HG03060 (cell line): ENCODE data around the gene SYT1.
"Not testable (repeated sequence)": the region's sequence is repeated elsewhere in the genome, so short reads cannot be mapped to it uniquely, and the experiment has no call there.

Source experiments
- ATAC-seq: cut with Tn5 transposase; IDR thresholded peaks from one replicate; pipeline ENCODE4 v1.9.1; 2021; ENCODE audit warnings: low read depth, moderate number of reproducible peaks; ENCODE audit not compliant: unreplicated experiment

SYT1 gene

GRCh38 chr12:79194595-79194994, 330.0 kb downstream of the SYT1 start:
- no peak for ATAC-seq

DNA sequence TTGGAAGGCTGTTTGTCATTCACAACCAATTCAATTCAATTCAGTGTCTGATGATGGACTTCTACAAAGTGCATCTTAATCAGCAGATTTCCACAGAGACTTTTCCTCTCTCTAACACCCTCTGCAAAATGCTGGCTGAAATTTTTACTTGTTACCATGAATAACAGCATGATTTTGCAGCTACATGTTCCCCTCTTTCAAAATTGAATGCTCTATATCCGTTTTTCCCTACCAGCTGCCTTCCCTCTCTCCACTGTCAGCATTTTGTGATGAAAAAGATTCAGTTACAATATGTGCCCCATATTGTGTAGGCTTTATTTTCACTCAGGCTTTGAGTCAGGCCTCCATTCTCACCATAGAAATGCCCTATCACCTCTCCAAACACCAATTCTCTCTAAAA, 334.6 kb downstream of the SYT1 start:
- no peak for ATAC-seq

GRCh38 chr12:79200176-79200575, 335.6 kb downstream of the SYT1 start:
- no peak for ATAC-seq

DNA sequence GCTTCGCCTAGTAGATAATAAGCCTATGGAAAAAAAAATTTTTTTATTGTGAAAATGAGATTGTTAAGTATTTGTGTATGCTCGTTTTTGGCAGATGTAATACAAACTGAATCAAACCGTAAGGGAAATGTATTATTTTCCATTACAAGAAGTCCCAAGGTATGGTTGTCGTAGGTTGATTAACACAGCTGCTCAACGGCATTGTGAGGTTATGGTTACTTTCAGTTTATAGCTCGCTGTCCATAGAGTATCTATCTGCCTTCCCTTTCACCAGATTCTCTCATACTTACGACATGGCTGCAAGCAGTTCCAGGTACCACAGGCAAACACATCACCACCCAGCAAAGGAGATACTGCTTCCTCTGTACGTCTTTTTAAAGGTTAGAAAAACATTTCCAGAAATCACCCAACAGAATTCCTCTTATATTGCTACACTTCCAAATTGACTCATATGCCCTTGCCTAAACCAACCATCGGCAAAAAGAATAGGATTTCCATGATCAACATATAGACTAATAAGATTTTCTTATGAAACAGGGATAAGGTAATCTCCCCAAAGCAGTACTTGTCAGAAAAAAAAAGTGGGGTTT, 338.6 kb downstream of the SYT1 start:
- ATAC-seq = no peak

DNA sequence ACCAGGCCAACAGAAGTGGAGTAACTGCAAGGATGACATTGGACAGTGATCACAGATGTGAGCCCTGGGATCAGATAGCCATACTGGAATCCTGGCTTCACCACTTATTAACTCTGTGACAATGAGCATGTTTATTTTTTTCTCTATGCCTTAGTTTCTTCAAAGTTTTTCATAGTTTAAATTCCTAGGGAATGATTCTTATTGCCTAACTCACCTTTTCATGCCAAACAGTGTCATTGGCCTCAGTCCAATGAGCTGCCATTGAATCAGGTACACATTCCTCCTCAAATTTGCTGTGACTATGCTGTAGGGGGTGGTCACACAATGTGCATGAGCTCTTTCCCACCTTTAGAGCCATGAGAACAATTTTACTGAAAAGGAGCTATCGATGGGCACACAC, 342.3 kb downstream of the SYT1 start:
- no peak for ATAC-seq

DNA sequence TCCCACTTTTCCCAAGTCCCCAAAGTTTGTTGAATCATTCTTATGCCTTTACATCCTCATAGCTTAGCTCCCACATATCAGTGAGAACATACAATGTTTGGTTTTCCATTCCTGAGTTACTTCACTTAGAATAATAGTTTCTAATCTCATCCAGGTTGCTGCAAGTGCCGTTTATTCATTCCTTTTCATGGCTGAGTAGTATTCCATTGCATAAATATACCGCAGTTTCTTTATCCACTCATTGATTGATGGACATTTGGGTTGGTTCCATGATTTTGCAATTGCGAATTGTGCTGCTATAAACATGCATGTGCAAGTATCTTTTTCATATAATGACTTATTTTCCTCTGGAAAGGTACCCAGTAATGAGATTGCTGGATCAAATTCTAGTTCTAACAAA, 345.8 kb downstream of the SYT1 start:
- ATAC-seq = not testable (repeated sequence)

- no peak for ATAC-seq
Observed at GRCh38 chr12:79217306-79217705, 352.7 kb downstream of the SYT1 start.

DNA sequence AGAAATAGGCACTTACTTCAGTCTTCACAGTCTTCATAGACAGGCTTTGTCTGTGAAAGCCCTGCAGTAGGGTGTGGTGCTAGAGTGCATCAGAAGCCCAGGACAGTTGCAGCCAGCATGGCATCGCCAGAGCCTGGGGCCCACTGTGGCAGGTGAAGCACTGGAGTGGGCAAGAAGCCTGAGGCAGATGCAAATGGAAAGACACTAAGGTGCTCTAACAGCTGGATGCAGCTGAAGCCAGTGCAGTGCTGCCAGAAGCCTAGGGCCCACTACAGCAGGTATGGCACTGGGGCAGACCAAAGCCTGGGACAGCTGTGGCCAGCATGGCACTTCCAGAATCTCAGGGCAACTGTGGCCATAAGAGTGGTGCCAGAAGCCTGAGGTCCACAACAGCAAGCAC, 358.6 kb downstream of the SYT1 start:
- no peak for ATAC-seq

GRCh38 chr12:79223761-79224160, 359.2 kb downstream of the SYT1 start:
- ATAC-seq = no peak

DNA sequence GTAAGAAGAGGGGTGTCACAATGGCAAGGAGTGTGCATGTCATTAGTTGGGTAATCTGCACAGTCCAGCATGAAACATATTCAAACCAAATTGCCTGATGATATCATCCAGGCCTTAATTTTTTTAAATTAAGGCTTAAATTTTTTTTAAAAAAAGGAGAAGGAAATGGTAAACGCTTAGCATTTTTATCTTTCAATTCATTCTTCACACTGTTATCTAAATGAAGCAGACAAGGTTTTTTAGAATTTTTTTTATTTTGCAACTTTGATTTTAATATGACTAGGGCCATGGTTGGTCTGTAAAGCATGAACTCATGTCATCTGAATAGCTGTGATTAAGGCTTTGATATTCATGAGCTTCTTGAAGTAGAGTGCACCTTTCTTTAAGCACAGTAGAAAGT, 362.5 kb downstream of the SYT1 start:
- no peak for ATAC-seq

GRCh38 chr12:79227646-79228045, 363.1 kb downstream of the SYT1 start:
- no peak for ATAC-seq

GRCh38 chr12:79233341-79233781, 368.8 kb downstream of the SYT1 start:
- ATAC-seq = no peak

DNA sequence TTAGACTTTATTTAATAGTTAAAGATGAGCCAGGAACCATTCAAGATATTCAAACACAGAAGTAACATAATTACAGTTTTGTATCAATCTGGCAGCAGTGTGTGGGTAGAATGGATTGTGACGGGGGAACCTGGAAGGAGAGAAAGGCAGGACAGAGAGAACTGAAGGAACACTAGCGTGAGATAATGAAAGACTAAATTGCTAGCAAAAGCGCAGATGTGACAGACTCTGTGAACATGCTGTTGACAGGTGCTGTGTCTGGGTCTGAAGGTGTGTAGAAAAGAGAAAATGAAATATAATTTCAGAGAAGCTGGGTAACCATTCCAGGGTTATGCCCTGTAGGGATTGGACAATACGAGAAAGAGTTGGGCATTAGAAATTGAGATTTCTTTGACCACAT, 372.3 kb downstream of the SYT1 start:
- ATAC-seq = no peak

DNA sequence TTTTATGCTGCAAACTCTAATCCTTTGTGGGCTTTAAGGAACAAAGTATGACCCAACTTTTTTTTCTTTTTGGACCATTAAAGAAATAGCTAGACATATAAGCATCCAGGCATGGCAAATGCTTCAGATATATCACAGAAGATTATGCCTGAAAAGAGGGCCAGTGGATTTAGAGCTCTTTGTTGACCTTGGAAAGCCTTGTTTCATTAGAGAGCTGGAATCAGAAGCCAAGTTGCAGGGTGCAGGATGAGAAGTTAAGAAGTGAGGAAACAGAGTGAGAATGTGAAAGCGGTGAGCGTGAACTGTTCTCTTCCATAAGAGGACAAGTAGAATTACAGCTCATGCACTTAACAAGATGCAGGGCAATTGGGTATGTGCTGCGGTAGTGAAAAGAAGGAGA, 373.7 kb downstream of the SYT1 start:
- no peak for ATAC-seq

GRCh38 chr12:79247494-79247893, 382.9 kb downstream of the SYT1 start:
- no peak for ATAC-seq

DNA sequence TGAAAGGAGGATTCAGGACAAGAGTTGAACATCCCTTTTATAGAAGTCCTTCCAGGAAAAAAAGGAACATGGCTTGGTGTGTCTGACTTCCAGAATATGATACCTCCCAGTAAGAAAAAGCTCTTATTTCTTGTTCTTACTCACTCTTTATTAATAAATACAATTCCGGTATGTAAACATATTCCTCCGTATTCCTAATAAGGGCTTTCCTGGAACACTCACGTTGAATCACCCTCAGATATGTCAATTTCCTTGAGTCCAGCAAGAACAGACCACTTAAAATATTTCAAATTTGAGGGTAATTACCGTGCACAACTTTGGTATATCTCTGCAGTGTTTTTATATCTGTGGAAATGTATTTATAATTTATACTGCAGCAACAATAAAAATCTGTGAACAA, 385.6 kb downstream of the SYT1 start:
- no peak for ATAC-seq

- no peak for ATAC-seq
Observed at GRCh38 chr12:79250960-79251755, 386.6 kb downstream of the SYT1 start.

- ATAC-seq = no peak
Observed at GRCh38 chr12:79252358-79253075, 387.9 kb downstream of the SYT1 start.

- no peak for ATAC-seq
Observed at GRCh38 chr12:79255288-79255687, 390.7 kb downstream of the SYT1 start.

- no peak for ATAC-seq
Observed at GRCh38 chr12:79260923-79261322, 396.3 kb downstream of the SYT1 start.

- no peak for ATAC-seq
Observed at GRCh38 chr12:79262938-79263337, 398.4 kb downstream of the SYT1 start.
